T-helper 1 cell treated with Interleukin-12 subunit alpha and Interleukin-12 subunit beta and Interleukin-4 antibody, amounts not matched to agents 30 μg/mL and 1 μg/mL, for 36 hours (primary cell): ENCODE data around the gene HSD11B2.

Source experiments
- H3K27ac Mint-ChIP-seq: one replicate; pipeline ENCODE4 v1.8.0; 2021; ENCODE audit warnings: mild to moderate bottlenecking, mixed read lengths
- H3K27me3 Mint-ChIP-seq: one replicate; pipeline ENCODE4 v1.8.0; 2021; ENCODE audit warnings: low read depth, mixed read lengths
- H3K36me3 Mint-ChIP-seq: one replicate; pipeline ENCODE4 v1.8.0; 2021; ENCODE audit warnings: low read depth, mixed read lengths
- H3K4me1 Mint-ChIP-seq: one replicate; pipeline ENCODE4 v1.8.0; 2021; ENCODE audit warnings: low read depth, mixed read lengths
- H3K4me3 Mint-ChIP-seq: one replicate; pipeline ENCODE4 v1.8.0; 2021; ENCODE audit warnings: mild to moderate bottlenecking, moderate library complexity, mixed read lengths
- H3K9me3 Mint-ChIP-seq: one replicate; pipeline ENCODE4 v1.8.0; 2021; ENCODE audit warnings: mixed read lengths

HSD11B2 gene

DNA sequence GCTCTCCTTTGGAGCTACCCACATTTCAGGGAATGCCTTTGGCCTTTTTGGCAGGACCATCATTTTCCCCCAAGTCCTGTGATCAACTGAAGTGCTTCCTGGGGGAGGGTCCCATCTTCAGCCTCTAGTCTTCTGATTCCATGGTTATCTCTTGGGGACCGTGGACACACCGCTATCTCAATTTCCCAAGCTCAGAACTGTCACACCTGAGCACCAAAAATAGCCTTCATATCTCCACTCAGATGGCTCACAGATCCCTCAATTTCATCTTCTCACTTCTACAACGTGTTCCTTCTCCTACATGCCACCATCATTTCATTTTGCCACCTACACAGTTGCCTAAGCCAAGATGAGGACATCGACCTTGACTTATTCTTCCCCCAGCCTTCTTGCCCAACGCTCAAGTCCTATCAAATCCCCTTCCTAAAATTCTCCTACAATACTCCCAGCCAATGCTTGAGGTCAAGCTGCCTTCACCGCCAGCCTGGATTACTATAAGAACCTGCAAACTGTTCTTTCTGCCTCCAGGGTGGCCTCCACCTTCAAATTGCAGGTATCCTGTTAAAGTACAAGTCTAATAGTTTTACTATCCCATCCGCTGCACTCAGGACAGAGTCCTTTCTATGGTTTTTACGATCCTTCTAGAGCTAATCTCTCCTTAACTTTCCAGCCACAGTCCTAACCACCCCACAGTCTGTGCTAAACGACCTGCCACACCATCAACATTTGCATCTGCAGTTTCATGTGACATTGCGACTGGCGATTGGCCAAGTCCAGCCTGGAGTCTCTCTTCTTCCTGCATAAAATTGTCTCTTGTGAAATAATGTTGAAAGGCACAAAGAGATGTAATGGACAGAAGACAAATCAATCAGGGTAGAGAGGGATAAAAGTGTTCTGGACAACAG, 43.9 kb downstream of the HSD11B2 start:
- Mint-ChIP-seq H3K9me3 (no peaks in the 10 kb centered on the region), H3K4me1 (peaks cover 15% of the 10 kb centered on the region), H3K27me3 (no peaks in the 10 kb centered on the region), H3K4me3 (no peak overlapping the region), H3K27ac (no peak overlapping the region), H3K36me3 (peaks cover 2% of the 10 kb centered on the region)

DNA sequence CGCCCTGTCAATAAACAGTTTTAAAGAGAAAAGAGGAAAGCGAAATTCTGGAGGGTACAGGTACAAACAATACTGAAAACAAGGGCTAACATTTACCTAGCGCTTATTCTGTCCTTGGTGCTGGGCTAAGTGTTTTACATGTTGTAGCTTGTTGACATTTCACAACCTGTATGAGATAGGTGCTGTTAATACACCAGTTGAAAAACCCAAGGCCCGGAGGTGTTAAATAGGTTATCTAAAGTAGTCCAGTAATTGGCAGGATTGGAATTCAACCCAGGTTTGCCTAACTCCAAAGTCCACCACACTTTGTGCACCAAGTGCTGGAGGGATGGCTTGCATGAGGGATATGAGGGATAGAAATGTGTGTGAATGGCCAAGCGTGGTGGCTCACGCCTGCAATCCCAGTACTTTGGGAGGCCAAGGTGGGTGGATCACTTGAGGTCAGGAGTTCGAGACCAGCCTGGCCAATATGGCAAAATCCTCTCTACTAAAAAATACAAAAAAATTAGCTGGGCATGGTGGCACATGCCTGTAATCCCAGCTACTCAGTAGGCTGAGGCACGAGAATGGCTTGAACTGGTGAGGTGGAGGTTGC, 47.1 kb downstream of the HSD11B2 start:
- no peaks in the 10 kb centered on the region for H3K27me3 Mint-ChIP-seq
- peak overlapping the region; percentile 25 for H3K4me3 Mint-ChIP-seq
- peaks cover 10% of the 10 kb centered on the region for H3K36me3 Mint-ChIP-seq

DNA sequence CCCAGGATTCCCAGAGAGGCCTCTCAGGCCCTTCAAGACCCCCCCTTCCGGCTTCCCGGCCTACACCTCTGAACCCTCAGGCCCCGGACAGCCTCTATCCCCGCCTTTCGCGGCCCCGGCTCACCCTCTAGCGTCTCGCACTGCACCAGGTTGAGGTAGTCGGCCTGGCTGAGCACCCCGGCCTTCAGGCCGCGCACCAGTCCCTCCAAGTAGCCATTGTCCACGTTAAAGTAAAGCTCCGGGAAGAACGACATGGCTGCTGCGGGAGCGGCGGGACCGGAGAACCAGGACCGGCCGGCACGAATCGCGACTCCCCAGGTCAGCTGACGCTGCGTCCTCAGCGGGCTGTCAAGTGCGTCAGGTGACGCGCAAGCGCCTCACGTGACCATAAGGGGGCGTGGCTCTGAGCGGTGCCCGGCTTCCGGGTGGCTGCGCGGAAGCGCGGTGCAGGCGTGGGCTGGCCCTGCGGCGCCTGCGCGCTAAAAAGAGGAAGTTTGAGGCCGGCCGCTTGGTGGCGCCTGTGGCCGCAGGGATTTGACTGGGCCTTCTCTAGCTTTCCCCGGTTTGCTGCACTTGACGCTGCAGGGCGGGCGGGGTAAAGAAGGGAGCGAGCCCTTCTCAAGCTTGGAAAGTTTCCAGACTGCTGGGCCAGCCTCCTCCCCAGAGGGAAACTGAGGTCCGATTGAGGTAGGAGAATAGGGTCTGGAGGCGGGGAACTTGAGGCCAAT, 50.1 kb downstream of the HSD11B2 start, which contains the start of gene ATP6V0D1:
Gene ATP6V0D1 (minus strand): TSS at position 325 of the 728 bp plus-strand sequence. CDS start 71 bp downstream, at position 254.
- Mint-ChIP-seq H3K27me3 (no peaks in the 10 kb centered on the region), H3K27ac (peak within 1 kb of the TSS; percentile 96), H3K4me3 (peak within 1 kb of the TSS; percentile 91), H3K9me3 (no peaks in the 10 kb centered on the region), H3K4me1 (peaks cover 24% of the 10 kb centered on the region), H3K36me3 (peaks cover 20% of the 10 kb centered on the region)

More for the DNA sequence above, 47.1 kb downstream of the HSD11B2 start:
- Mint-ChIP-seq H3K4me1 (peaks cover 23% of the 10 kb centered on the region), H3K27ac (no peak overlapping the region), H3K9me3 (no peaks in the 10 kb centered on the region)

DNA sequence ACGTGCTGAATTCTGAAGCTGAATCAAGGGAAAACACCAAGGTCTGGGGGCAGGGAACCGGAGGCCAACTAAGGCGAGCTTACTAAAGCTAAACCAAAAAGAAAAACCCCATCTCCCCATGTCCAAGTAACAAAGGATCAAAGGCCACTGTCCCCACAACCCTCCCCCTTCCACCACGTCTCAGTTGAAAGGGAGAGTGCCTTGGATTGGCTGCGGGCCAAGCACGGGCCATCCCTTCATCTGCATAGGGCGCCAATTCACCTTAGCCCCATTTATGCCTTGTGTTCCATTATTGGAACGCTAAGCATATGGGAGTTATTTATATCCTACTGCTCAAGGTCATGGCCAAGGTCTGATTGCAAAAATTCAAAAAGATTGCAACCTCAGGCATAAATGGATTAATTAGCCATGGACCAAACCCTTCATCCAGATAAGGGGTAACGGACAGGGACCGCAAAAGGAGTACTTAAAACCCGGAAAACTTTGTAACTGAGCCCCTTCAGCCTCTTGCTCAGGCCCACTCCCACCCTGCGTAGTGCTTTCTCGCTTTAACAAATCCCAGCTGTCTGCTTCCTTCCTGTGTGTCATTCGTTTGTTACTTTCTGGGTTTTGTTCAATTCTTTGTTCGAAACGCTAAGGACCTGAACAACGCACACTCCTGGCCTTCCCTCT, 50.8 kb downstream of the HSD11B2 start:
- H3K36me3 Mint-ChIP-seq, result peaks cover 20% of the 10 kb centered on the region
- H3K9me3 Mint-ChIP-seq, result no peaks in the 10 kb centered on the region
- no peaks in the 10 kb centered on the region for H3K27me3 Mint-ChIP-seq
- H3K4me1 Mint-ChIP-seq, result peaks cover 24% of the 10 kb centered on the region
- H3K27ac Mint-ChIP-seq, result peak overlapping the region; percentile 96
- peak overlapping the region; percentile 91 for H3K4me3 Mint-ChIP-seq

DNA sequence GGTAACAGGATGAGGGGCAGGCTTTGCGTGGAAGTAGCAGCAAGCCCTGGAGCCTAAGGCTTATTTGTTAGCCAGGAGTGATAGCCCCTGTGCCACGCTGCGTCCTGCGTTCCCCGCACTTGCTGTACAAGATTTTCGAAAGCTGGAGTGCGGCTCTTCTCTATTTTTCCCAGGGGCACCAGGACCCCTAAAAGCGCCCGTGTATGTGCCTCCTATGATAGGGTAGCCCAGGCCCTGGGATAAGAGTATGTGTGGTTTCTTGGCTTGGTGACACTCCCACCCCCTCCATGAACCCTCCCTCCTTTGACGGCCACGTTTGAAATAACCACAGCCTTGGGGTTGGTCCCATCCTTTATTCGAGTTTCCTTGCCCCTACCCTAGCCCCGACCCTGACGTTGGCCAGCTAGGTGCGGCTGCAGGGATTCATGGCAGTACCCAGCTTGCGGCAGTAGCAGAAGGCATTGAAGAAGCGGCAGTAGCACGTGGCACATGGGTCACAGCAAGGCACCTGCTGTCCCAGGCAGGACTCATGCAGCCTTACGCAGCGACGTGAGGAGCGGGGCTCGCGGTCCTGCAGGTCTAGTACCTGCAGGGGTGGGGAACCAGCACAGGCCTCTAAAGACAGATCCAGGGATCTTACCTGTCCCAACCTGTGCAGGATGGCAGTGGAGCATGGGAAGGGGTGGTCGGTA, 51.5 kb downstream of the HSD11B2 start:
- H3K4me1 Mint-ChIP-seq, result peaks cover 24% of the 10 kb centered on the region
- peak overlapping the region; percentile 91 for H3K4me3 Mint-ChIP-seq
- no peaks in the 10 kb centered on the region for H3K9me3 Mint-ChIP-seq
- peaks cover 18% of the 10 kb centered on the region for H3K36me3 Mint-ChIP-seq
- H3K27me3 Mint-ChIP-seq, result no peaks in the 10 kb centered on the region
- H3K27ac Mint-ChIP-seq, result peak overlapping the region; percentile 96

DNA sequence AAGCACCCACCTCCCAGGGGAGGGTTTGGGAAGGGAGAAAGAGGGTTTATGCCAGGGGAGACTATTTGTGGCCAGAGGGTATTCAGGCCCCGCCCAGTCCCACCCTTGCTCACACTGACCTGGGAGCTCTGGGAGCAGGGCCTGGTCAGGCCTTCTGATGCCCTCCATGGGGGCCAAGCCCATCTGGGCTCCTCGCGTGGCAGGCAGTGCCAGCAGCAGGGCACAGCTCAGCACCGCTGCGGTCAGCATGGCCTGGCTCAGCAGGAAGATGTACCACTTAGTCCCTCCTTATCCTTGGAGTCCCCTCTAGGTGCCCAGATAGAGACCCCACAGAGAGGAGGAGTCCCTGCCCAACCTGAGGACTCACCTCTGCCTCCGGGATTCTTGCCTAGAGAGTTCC, 52.2 kb downstream of the HSD11B2 start, which contains the start of gene AGRP:
Gene AGRP (minus strand): TSS at position 398 of the 400 bp plus-strand sequence. CDS start 149 bp downstream, at position 249.
- Mint-ChIP-seq H3K4me1 (peaks cover 22% of the 10 kb centered on the region), H3K27ac (peak within 1 kb of the TSS; percentile 96), H3K27me3 (no peaks in the 10 kb centered on the region), H3K9me3 (no peaks in the 10 kb centered on the region), H3K36me3 (peaks cover 20% of the 10 kb centered on the region), H3K4me3 (peak within 1 kb of the TSS; percentile 91)

DNA sequence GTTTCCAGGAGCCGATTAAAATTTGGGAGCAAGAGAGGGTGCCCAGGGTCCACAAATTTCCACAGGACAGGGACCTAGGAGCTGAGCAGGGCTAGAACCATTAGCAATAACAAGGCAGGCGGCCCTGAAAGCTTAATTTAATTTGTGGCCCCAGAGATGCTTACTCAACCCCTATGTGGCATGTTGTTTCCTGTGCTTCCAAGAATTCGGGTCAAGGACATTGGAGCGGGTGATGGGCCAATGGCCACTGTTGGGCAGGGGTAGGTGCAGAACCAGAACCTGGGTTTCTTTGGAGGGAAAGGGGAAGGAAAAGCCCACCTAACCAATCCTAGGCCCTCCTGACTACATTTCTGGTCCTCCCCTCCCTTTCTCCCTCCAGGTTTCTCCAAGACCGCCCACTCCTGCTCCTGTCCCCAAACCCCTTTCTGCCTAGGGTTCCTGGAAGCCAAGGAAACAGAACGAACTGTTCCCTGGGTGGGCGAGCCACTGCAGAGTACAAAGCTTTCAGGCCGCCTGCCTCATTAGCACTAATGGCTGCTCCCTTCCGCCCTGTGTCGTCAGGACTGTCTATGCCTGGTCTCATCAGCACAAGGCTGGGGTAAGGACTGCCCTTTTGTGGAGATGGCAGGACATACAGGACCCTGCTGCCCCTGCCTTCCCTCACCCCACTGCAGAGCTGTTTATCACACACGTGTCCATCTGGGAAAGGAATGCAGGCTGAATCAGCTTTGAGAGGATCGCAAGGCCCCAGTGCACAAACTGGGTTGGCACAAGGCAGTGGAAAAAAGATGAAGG, 53.0 kb downstream of the HSD11B2 start:
- Mint-ChIP-seq H3K4me3 (no peak overlapping the region), H3K4me1 (peaks cover 20% of the 10 kb centered on the region), H3K9me3 (no peaks in the 10 kb centered on the region), H3K27ac (no peak overlapping the region), H3K27me3 (no peaks in the 10 kb centered on the region), H3K36me3 (peaks cover 20% of the 10 kb centered on the region)

DNA sequence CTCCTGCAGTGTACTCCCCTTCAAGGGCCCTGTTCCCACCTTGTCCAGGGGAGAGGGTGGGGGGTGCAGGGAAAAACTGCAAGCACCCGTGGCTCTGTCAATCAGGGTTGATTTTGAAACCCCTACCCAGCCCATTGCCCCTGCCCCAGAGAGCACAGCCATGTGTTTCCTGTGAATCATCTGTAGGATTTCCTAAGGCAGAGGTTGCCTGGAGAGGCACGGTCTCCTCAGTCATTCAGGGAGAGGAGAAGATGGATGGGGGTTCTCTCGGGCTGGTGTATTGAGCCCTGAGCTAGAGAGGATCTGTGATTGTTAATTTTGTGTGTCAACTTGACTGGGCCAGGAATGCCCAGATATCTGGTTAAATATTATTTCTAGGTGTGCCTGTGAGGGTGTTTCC, 55.9 kb downstream of the HSD11B2 start:
- Mint-ChIP-seq H3K27me3 (no peaks in the 10 kb centered on the region), H3K4me3 (no peak overlapping the region), H3K27ac (no peak overlapping the region), H3K9me3 (no peaks in the 10 kb centered on the region), H3K36me3 (peaks cover 19% of the 10 kb centered on the region), H3K4me1 (peaks cover 16% of the 10 kb centered on the region)
